Retinal pigment epithelial cell (primary cell): ENCODE measurements around the gene SH2D3C.

Experiments
- DNase-seq: peaks from one replicate; pipeline ENCODE4 v3.0.0-alpha.2; 2010; ENCODE audit warnings: low read depth
- H3K4me3 ChIP-seq: 2 replicates; pipeline ENCODE4 v1.5.1; 2011; ENCODE audit warnings: mild to moderate bottlenecking, low read length, control low read depth, moderate library complexity
- TF ChIP-seq, protein P1 (sequence below): conservative IDR thresholded peaks from 2 replicates; pipeline ENCODE4 v1.5.1; 2011; ENCODE audit warnings: low read depth, low read length, control low read depth, inconsistent platforms

The SH2D3C gene

DNA sequence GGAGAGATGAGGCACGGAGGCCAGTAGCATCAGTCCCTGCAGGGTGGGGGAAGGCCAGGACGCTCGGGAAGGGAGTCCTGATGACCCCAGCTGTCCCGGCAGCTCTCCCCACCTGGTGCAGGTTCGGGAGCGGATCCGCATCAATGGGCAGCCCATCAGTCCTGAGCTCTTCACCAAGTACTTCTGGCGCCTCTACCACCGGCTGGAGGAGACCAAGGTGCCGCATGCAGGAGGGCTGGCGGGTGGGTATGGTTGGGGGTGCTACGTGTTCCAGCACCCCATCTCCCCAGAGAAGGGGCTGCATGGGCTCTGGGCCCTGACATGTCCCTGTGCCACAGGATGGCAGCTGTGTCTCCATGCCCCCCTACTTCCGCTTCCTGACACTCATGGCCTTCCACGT is 28.4 kb upstream of the SH2D3C start:
- TF ChIP-seq, protein P1, sequence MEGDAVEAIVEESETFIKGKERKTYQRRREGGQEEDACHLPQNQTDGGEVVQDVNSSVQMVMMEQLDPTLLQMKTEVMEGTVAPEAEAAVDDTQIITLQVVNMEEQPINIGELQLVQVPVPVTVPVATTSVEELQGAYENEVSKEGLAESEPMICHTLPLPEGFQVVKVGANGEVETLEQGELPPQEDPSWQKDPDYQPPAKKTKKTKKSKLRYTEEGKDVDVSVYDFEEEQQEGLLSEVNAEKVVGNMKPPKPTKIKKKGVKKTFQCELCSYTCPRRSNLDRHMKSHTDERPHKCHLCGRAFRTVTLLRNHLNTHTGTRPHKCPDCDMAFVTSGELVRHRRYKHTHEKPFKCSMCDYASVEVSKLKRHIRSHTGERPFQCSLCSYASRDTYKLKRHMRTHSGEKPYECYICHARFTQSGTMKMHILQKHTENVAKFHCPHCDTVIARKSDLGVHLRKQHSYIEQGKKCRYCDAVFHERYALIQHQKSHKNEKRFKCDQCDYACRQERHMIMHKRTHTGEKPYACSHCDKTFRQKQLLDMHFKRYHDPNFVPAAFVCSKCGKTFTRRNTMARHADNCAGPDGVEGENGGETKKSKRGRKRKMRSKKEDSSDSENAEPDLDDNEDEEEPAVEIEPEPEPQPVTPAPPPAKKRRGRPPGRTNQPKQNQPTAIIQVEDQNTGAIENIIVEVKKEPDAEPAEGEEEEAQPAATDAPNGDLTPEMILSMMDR: no peak
- no peak for DNase-seq
- no peak overlapping the region for H3K4me3 ChIP-seq

DNA sequence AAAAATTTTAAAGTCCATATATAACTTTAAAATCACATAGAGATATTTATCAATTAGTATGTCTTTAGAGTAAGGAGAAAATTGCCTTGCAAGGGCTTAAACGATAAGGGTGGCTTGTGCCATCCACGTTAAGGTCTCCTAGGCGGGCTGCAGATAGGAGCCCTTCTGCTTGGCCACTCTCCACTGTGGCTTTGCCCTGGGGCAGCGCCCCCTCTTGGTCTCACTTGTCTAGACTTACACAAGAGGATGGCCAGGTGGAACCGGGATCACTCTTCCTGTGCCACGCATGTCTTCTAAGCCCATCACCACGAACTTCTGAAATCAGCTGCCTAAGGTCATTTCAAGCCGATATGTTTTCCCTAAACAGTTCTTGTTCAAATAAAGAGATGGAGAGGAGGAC is 27.2 kb upstream of the SH2D3C start:
- TF ChIP-seq, protein P1: peak; percentile 64
- no peak for DNase-seq
- H3K4me3 ChIP-seq: no peak overlapping the region

DNA sequence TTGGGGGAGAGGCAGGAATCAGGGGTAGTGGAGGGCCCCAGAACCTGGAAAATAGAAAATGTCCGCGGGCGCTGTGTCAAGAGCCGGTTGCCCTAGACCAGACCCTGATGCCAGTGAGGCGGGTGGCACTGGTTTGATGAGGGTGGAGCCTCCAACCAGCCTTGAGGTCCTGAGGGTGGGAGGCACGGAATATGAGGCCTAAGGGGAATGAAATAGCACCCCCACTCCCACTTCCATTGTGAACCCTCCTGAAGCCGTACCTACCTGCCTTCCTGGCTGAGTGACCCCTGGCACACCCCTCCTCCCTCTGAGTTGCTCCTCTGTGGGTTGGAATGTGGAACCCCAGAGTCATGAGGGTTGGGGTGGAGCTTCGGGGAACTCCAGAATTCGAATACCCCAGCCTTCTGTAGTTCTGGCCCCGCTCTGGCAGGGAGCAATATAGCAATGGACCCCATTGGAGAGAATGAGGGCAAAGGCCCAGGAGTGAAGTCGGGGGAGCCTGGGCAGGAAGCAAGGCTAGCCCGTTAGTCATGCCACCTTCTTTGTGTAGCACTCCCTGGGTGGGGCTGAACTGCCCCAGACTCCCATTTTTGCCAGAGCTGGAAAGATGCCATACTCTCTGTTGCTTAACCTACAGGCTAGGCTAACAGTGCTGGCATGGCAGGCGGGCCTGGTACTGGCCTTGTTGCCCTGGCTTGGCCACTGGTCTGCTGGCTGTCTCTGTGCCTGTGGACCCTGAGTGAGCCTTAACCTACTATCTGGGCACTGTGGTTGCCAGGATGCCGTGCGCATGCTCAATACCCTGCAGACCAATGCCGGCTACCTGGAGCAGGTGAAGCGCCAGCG is 25.3 kb upstream of the SH2D3C start:
- DNase-seq: no peak
- H3K4me3 ChIP-seq: peak overlapping the region; percentile 90
- TF ChIP-seq, protein P1: no peak

DNA sequence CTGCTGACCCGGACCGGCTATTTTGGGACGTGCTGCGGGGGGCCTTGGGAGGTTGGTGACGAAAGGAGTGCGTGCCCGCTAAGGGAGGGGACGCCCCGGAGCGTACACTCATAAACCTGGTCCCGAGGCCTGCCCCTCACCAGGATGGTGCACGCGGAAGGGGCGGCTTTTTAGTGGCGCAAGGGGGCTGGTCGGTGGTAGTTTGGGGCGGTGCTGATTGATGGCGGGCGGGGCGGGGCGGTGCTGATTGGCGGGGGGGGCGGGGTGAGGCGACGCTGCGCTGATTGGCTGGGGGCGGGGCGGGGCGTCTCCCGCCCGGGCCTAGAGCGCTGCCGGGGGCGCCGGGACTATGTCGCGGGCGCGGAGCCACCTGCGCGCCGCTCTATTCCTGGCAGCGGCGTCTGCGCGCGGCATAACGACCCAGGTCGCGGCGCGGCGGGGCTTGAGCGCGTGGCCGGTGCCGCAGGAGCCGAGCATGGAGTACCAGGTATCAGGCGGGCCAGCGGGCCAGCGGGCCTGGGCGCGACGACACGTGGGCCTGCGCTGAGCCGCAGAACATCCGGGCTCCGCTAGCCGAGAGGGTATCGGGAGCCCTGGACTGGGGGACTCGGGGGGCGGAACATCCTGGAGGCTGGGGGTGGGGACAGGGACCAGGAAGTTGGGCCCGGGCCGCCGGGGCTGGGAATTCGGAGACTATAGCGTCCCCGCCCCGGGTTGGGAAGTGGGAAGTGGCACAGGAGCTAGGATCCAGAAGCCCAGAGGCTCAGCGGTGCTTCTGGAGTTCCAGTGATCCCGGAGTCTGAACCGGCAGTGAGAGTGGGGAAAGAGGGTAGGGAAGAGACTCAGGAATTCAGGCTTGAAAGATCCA is 24.3 kb upstream of the SH2D3C start, which contains the start of gene FPGS:
Gene FPGS, plus strand, starts transcription at position 307 of the 868 bp plus-strand sequence. Its CDS starts 43 bp downstream, at position 350.
- H3K4me3 ChIP-seq: peak within 1 kb of the TSS; percentile 90
- TF ChIP-seq, protein P1: peak; percentile 5
- DNase-seq: no peak

DNA sequence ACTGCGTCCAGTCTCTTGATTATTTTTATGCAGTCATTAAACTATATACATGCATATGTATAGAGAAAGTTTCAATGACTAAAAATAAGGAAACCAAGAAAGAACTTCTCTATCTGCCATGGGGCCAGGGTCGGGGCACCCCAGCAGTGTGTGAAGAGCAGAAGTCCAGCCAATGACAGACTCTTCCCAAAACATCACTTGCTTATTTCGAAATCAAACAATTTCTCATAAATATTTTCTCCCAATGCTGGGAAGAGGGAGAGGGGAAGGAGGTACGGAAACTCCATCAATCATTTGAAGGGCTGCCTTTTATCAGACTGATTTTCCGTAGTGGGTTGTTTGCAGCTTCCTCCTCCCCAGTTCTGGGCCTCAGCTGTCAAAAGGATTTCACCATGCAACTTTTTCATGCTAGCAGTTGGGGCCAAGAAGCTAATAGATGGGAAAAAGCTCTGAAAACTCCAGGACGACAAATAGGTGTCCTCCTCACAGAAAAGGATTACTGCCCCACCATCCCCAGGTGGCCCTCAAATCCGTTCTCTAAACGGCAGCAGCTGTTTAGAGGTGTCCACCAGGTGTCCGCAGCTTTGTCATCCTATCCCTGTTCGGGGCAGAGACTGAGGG is 23.6 kb upstream of the SH2D3C start:
- H3K4me3 ChIP-seq: peak overlapping the region; percentile 52
- TF ChIP-seq, protein P1: no peak
- no peak for DNase-seq

DNA sequence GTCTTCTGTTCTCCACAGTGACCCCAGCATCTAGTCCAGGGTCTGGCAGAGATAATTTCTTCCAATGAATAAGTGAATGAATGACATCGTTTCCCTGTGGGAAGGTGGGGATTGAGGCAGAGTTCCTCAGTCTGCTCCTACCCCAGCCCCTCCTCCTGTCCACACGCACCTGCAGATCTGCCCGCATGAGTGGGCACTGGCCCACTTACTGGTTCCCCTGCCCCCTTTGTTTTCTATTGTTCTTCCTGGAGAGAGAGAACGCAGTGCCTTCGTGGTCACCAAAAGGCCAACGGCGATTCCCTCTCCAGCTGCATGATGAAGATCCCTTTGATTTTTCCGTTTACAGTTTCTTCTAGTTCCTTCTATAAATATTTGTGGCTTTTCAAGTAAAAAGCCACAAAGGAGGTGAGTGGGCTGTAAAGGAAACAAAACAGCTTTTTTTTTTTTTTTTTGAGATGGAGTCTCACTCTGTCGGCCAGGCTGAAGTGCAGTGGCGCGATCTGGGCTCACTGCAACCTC is 18.4 kb upstream of the SH2D3C start:
- no peak overlapping the region for H3K4me3 ChIP-seq
- TF ChIP-seq, protein P1: no peak
- no peak for DNase-seq
